Measurements from ENCODE around the gene CACNA1H. TPM values are rescaled to one million over a fixed set of nuclear protein-coding genes. Genes with fewer than 3 reads are reported as not detected.

The CACNA1H gene
- total and polyA plus RNA-seq, 2 of the 4 experiments (the other 2 are of a cell fraction) = 1.6 to 5.8 TPM

DNA sequence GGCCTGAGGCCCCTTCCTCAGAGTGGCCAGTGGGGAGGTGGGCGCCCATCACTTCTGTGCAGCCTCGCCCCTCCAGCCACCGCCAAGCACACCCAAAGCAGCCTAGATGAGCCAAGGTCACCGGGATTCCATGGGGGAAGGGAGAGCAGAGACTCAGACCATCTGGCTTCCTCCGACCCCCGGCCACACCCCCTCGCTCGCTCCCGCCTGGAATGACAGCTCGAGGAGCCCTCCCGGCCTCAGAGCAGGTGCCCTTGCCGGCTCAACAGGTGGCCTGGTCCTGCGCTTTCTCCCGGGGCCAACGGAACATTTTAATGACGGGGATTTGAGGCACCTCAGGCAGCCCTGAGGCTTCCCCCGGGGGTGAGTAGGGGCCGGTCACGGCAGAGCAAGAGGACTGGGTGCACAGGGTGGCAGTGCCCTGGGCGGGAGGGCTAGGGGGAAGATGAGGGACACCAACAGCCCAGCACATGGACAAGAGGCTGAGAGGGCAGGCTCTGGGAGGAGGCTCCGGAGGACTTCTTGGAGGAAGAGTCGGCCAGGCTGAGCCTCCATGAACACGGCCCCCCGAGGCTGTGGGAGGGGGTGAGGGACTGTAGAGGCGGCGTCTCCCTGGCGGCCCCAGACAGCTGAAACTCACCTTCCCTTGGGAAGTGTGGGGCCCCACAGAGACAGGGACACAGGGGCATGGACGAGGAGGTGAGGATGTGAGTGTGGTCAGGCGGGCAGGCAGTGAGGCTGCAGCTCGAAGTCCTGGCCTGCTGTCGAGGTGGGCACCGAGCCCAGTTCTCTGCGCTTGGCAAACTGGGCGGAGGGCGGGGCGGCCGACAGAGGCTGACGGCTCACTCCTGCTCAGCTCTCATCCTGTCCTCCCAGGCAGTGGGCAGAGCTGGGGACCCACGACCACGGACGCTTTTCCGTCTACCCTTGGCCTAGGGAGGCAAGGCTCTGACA is 44.3 kb upstream of the CACNA1H start:
- peak; percentile 28; the same call in 1 of the 2 replicates for ATAC-seq (ENCODE audit: low read depth)
- Histone ChIP-seq H4K8ac (ENCODE audit: low read depth in 2 of 2, low read length in 2 of 2) (no peak overlapping the region), H3K4me2 (ENCODE audit: low read depth, low read length) (no peak overlapping the region), H3K14ac (replicated peaks; ENCODE audit: low read depth, low read length) (no peak overlapping the region), H2BK15ac (ENCODE audit: low read depth, low read length) (no peak overlapping the region), H4K20me1 (ENCODE audit: insufficient read depth, low read length) (no peaks in the 10 kb centered on the region; the same call in 1 of the 2 replicates), H3K18ac (ENCODE audit: low read depth, low read length) (no peak overlapping the region), H2BK20ac (ENCODE audit: low read depth, low read length) (no peak overlapping the region), H3K9me1 (ENCODE audit: insufficient read depth, low read length) (no peaks in the 10 kb centered on the region), H3K4ac (ENCODE audit: low read depth, low read length) (no peak overlapping the region), H2BK5ac (ENCODE audit: low read depth, low read length, poor library complexity, severe bottlenecking) (no peak overlapping the region), H4K5ac (ENCODE audit: low read depth, low read length) (no peak overlapping the region), H4K91ac (ENCODE audit: insufficient read depth, low read depth, low read length) (no peak overlapping the region), H3K27ac (ENCODE audit: insufficient read depth, low read length) (no peak overlapping the region), H3K9ac (ENCODE audit: low read depth, low read length) (no peak overlapping the region), H2AK9ac (replicated peaks; ENCODE audit: low read depth, low read length, poor library complexity) (no peak overlapping the region), H3K23ac (ENCODE audit: low read depth, low read length) (no peak overlapping the region), H3K79me1 (ENCODE audit: low read depth in 1 of 2, low read length in 2 of 2) (no peaks in the 10 kb centered on the region), H2AFZ (replicated peaks; ENCODE audit: low read length, poor library complexity) (no peak overlapping the region), H3K9me3 (ENCODE audit: control insufficient read depth, insufficient read depth, low read length) (no peaks in the 10 kb centered on the region), H3K56ac (ENCODE audit: extremely low read depth, insufficient read depth, low read length) (no peak overlapping the region), H2AK5ac (ENCODE audit: low read depth, low read length) (no peak overlapping the region), H3K27me3 (ENCODE audit: control insufficient read depth, insufficient read depth, low read length) (peaks cover 57% of the 10 kb centered on the region), H3K4me1 (ENCODE audit: control insufficient read depth, insufficient read depth, low read length) (no peaks in the 10 kb centered on the region), H2BK120ac (ENCODE audit: low read depth, low read length) (no peak overlapping the region), H3K4me3 (ENCODE audit: insufficient read depth, low read depth, low read length) (no peak overlapping the region), H3K36me3 (ENCODE audit: control insufficient read depth, insufficient read depth, low read length) (no peaks in the 10 kb centered on the region)
- CTCF ChIA-PET = no interaction called here
- in situ Hi-C loops (cut with MboI; ENCODE audit: low sequenced_read_pairs) = no loop called here
- DNase-seq = peak; percentile 0
- BruUV-seq (replicated peaks) = no TSS peak
- dilution Hi-C loops (cut with HindIII; ENCODE audit: low sequenced_read_pairs, unreplicated experiment) = no loop called here
- WGBS, 2 experiments (ENCODE audit: extremely low coverage in 2 of 2, insufficient read length in 1 of 2) = 49% methylated on average over 14 of the region's 42 CpGs; no CpG with 5 or more reads in 1 of the 2 experiments
- intact Hi-C loops (cut with micrococcal nuclease) = no loop called here
- TF ChIP-seq RAD21 (IDR thresholded peaks at IDR 0.05; ENCODE audit: low read length) (no peak), MXI1 (IDR thresholded peaks at IDR 0.05; ENCODE audit: borderline replicate concordance, low read depth, low read length) (no peak), CEBPB (IDR thresholded peaks at IDR 0.05; ENCODE audit: low read depth, low read length) (no peak), SMC3 (IDR thresholded peaks at IDR 0.05; ENCODE audit: low read depth, low read length) (no peak), BHLHE40 (IDR thresholded peaks at IDR 0.05; ENCODE audit: low read depth, low read length) (no peak)
- POLR2A ChIA-PET (ENCODE audit: unreplicated experiment) = no interaction called here
